IPS-11a (cell line): ENCODE measurements around the gene R3HDM2.
"Not testable (repeated sequence)": the region's sequence is repeated elsewhere in the genome, so short reads cannot be mapped to it uniquely, and the experiment has no call there.

Source experiments
- H3K4me3 ChIP-seq: one replicate; pipeline ENCODE4 v1.5.1; 2013; ENCODE audit warnings: low read depth, low read length, control low read depth

R3HDM2 gene

DNA sequence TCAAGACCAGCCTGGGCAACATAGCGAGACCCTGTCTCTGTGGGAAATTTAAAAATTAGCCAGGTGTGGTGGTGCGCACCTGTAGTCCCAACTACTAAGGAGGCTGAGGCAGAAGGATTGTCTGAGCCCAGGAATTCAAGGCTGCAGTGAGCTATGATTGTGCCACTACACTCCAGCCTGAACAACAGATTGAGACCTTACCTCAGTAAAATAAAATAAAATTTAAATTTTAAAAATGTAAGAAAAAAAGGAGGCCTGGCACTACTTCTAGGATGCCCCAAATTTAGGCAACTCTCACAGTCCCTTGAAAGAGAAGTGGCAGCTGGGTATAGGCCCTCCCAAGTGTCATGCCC, 23.3 kb upstream of the R3HDM2 start:
- H3K4me3 ChIP-seq: no peak overlapping the region

DNA sequence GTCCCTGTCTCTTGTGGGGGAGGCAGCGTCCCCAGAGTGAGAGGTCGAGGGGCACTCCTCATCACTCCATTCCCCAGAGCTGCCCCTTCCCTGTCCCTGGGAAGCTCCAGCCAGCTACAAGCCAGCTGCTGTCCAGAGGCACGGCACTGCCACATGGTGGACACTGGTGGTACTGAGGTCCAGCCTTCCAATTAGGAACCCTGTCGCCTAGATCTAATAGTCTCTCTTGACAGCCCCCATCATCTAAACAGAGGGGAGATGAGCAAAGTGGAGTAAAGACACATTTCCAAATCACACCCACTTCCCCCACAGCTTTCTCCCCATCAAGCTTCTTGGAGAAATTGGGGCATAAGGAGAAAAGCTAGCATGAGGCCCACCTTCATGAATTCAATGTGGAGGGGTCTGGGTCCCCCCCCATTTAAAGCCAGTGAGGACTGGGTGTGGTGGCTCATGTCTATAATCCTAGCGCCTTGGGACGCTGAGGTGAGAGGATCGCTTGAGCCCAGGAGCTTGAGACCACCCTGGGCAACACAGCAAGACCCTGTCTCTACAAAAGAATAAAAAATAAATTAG, 22.2 kb upstream of the R3HDM2 start:
- H3K4me3 ChIP-seq: no peak overlapping the region

DNA sequence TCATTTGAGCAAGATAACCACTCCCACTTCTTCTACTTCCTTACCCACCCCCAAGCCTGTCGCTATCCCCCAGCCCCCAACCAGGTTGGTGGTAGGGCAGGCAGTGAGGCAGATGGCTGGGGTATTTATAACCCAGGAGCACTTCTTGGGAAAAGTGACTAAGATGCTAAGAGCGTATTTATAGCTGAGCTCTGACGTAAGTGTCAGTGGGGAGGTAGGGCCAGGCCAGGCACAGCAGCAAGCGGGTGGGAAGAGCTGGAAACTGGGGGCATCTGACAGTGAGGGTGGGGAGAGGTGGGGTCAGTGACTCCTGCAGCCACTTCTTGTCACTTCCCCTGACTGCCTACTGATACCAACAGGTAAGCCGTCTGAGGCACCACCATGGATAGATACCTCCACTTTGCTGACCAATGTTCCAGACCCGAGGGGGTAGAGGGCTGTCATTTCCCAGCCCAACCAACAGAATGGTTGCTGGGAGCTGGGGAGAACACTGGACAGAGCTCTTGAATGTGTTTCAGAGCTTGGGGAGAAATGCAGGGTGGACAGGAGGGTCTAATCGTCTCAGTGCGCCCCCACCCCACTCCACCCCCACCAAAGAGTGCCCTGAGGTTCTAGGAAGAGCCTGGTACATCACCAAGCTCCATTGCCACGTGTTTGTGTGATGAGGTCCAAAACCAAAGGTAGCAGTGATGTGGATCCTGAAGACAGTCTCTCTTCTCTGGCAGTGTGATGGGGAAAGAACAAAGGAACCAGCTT, 21.5 kb upstream of the R3HDM2 start:
- no peak overlapping the region for H3K4me3 ChIP-seq

DNA sequence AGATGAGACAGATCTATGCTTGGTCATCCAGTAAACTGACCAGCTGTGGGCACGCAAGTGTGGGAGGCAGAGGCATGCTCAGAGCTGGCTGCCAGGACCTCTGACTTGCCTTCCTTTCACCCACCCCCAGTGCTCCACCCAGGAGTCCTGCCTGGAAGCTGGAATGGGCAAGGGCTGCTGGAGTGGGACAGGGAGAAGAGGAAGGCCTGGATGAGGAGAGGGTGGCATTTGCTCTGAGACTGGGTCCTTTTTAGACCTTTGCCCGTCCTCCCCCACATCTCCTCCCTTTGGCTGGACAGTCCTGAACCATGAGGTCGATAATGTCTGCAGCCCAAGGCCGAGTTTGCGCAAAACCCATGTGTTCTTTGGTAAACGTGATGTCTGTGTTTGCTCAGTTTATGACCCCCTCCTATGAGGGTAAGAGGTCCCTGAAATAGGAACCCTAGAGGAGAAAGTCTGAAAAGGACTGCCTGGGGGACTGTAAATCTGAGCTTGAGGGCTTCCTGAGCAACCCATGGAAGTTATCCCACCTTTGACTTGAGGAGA, 20.5 kb upstream of the R3HDM2 start:
- no peak overlapping the region for H3K4me3 ChIP-seq

DNA sequence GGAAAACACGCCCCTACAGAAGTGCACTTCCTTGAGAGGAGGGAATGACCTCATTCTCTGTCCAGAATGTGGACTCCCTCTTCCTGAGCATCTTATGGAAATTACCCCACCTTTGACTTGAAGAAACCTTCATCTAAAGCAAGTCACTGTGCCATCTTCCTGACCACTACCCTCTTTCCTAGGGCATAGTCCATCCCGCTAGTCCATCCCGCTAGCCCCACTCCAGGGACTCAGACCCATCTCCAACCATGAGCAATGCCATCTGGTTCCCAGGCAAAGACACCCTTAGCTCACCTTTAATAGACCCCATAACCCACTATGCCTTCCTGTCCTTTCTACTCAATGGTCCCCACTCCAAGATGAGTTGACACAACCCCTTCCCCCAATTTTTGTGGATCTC, 19.2 kb upstream of the R3HDM2 start:
- H3K4me3 ChIP-seq: no peak overlapping the region

DNA sequence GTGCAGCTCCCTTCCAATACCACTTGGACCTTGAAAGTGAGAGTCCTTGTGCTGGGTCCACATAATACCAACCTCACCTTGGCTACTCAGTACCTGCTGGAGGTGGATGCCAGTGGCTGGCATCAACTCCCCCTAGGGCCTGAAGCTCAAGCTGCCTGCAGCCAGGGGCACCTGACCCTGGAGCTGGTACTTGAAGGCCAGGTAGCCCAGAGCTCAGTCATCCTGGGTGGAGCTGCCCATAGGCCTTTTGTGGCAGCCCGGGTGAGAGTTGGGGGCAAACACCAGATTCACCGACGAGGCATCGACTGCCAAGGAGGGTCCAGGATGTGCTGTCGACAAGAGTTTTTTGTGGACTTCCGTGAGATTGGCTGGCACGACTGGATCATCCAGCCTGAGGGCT, 18.5 kb upstream of the R3HDM2 start:
- H3K4me3 ChIP-seq: no peak overlapping the region

DNA sequence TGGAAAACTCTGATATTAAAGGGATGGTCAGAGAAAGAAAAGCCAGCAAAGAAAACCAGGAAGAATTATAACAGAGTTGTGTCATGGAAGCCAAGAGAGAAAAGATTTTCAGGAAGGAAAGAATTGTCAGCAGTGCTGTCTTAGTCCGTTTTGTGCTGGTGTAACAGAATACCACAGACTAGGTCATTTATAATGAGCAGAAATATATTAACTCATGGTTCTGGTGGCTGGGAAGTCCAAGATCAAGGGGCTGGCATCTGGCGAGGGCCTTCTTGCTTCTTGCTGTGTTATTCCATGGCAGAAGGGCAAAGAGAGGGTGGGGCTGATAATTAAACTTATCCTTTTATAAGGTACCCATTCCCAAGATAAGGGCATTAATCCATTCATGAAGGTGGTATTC, 17.8 kb upstream of the R3HDM2 start:
- no peak overlapping the region for H3K4me3 ChIP-seq

DNA sequence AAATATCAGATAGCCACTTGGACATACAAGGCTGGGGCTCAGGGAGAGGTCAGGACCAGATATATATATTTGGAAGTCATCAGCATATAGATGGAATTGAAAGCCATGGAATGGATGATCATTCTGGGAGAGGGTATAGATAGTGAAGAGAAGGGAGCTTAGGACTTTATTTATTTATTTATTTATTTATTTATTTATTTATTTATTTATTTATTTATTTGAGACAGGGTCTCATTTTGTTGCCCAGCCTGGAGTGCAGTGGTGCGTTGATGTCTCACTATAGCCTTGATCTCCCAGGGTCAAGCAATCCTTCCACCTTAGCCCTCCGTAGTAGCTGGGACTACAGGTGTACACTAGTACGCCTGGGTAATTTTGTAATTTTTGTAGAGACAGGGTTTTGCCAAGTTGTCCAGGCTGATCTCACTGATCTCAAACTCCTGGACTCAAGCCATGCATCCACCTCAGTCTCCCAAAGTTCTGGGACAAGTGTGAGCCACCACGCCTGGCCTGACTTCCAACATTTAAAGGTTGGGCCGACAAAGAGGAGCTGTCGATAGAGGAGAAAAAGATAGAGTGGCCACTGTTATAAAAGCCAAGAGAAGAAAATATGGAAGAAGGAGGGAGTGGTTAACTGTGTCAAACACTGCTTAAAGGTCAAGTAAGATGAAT, 15.6 kb upstream of the R3HDM2 start:
- H3K4me3 ChIP-seq: no peak overlapping the region

DNA sequence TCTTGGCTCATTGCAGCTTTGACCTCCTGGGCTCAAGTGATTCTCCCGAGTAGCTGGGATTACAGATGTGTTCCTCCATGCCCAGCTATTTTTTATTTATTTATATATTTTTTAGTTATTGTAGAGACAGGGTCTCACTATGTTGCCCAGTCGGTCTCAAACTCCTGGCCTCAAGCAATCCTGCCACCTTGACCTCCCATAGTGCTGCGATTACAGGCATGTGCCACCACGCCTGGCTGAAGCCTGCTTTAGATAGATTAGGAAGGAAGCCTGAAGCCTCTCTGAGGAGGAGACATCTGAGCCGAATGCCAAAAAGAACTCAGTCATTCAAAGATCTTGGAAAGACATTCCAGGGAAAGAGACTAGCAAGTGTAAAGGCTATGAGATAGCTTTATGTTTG, 13.9 kb upstream of the R3HDM2 start:
- no peak overlapping the region for H3K4me3 ChIP-seq

DNA sequence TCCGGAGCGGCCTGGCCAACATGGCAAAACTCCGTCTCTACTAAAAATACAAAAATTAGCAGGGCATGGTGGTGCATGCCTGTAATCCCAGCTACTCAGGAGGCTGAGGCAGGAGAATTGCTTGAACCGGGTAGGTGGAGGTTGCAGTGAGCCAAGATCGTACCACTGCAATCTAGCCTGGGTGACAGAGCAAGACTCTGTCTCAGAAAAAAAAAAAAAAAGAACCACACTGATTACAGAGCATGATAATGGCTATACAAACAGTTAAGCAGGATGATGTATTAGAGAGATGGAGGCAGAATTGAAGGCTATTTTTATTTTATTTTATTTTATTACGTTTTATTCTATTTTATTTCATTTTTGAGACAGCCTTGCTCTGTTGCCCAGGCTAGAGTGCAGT, 13.5 kb upstream of the R3HDM2 start:
- not testable (repeated sequence) for H3K4me3 ChIP-seq

DNA sequence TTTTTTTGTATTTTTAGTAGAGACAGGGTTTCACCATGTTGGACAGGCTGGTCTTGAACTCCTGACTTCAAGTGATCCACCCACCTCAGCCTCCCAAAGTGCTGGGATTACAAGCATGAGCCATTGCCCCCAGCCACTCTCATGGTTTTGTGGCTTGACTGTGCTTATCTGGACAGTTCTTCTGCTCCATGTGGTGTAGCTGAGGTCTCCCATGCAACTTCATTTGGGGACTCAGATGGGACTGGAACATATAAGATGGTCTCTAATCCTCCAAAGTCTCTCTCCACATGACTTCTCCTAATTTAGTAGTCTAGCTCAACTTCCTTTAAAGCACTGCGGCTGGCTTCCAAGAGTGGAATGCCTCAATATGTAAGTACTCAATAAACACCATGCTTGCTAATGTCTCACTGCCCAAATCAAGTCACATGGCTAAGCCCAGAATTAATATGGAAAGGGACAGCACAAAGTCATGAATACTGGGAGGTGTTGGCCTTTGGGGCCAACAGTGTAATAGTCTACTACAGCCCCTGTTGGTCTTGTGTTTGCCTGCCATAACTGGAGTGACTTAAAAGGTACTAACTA, 11.1 kb upstream of the R3HDM2 start:
- no peak overlapping the region for H3K4me3 ChIP-seq

DNA sequence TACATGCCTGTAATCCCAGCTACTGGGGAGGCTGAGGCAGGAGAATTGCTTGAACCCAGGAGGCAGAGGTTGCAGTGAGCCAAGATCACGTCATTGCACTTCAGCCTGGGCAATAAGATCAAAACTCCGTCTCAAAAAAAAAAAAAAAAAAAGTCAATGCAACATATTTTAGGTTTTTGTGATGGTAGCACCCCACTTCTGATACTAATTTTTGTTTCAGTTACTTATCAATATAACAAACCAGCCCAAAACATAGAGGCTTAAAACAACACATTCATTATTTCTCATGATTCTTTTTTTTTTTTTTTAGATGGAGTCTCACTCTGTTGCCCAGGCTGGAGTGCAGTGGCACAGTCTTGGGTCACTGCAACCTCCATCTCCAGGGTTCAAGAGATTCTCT, 10.6 kb upstream of the R3HDM2 start:
- H3K4me3 ChIP-seq: not testable (repeated sequence)

DNA sequence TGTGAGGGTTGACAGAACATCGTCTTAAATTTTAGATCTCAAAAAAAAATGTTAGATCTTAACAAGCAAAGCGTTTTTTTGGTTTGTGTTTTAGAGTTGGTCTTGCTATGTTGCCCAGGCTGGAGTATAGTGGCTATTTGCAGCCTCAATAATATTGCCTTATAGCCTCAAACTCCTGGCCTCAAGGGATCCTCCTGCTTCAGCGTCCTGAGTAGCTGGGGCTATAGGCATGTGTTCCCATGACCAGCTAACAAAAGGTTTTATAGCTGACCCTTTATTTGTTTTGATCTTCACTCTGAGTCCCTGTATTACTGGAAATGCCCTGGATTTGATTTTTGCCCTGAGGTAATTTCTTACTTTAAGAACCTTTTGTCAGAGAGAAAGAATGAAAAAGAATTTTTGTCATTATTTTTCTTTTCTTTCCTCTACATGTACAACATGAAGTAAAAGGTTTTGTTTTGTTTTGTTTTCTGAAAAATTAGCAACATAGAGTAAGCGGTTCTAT, 9.0 kb upstream of the R3HDM2 start:
- H3K4me3 ChIP-seq: no peak overlapping the region

DNA sequence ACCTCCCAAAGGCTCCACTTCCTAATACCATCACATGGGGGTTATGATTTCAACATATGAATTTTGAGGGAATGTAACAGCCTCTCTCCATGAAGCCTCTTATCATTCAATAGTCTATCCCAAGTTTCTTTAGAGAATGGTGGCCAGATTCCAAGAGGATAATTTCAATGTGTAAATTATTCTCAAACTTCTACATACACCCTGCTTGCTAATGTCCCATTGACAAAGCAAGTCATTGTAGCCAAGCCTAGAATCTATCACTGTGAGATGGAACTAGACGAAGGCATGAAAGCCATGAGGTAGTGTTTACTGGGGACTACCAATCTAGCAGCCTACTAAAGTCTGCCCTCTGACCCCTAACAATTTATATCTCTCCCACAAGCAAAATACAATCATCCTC, 7.6 kb upstream of the R3HDM2 start:
- H3K4me3 ChIP-seq: no peak overlapping the region

DNA sequence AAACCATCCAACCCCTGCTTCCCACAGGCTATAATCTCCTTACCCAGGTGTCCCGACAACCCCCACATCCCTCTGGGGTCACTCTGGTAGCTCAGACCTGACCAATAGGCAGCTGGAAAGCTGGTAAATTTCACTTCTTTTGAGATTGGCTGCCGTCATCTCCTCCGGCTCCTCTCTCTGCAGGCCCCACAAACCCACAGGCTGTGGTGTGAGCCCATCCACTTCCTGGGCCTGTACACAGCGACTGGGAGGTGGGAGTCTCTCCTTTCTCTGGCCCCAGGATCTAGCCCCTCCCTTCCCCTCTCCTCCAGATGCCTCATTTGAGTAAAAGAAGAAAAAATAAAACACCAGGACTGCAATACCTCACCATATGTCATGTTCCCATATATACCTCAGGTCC, 4.5 kb upstream of the R3HDM2 start:
- no peak overlapping the region for H3K4me3 ChIP-seq

DNA sequence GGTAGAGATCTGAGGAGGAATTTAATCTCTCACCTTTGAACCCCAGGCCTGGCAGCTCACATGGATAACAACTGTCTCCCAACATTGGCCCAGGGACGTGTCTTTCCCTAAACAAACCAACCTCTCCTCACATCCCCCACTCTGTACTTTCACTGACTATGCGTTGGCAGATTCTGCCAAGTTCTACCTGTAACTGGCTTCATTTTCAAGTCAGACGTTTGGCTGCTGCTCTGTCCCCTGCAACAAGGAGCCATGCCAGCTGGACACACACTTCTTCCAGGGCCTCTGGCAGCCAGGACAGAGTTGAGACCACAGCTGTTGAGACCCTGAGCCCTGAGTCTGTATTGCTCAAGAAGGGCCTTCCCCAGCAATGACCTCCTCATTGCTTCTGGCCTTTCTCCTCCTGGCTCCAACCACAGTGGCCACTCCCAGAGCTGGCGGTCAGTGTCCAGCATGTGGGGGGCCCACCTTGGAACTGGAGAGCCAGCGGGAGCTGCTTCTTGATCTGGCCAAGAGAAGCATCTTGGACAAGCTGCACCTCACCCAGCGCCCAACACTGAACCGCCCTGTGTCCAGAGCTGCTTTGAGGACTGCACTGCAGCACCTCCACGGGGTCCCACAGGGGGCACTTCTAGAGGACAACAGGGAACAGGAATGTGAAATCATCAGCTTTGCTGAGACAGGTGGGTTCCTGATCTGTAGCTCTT, 3.8 kb upstream of the R3HDM2 start, which contains the start of gene INHBC:
Gene INHBC (plus strand): TSS at position 268 of the 707 bp plus-strand sequence. CDS start 103 bp downstream, at position 371.
- no peak within 1 kb of the TSS for H3K4me3 ChIP-seq

DNA sequence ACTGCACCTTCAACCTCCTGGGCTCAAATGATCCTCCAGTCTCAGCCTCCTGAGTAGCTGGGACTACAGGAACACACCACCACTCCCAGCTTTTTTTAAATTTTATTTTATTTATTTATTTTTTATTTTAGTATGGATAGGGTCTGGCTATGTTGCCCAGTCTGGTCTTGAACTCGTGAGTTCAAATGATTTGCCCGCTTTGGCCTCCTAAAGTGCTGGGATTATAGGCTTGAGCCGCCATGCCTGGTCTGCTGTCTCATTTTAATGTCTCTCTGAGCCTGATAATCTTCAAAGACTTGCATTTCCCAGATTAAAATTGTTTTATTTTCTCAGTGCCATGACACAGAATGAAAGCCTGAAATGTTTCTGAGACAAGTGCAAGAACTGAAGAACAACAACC, 2.5 kb upstream of the R3HDM2 start:
- H3K4me3 ChIP-seq: no peak overlapping the region

DNA sequence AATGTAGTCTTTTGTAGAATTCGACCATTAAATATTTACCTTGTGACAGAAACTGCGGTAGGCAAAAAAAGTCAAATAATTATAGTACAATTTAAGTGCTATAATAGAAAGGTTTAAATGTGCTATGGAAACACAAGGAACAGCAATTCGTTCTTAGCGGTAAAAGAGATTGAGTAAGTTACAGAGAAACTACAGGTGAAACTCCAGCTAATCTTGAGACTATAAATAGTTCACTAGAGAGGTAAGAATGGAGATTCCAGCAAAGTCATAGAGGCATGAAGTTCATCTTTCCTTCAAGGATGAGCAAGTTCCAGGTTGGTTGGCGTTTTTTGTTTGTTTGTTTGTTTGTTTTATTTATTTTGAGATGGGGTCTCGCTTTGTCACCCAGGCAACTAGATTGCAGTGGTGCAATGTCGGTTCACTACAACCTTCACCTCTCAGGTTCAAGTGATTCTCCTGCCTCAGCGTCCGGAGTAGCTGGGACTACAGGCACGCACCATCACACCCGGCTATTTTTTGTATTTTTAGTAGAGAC, 878 bp upstream of the R3HDM2 start:
- no peak overlapping the region for H3K4me3 ChIP-seq

DNA sequence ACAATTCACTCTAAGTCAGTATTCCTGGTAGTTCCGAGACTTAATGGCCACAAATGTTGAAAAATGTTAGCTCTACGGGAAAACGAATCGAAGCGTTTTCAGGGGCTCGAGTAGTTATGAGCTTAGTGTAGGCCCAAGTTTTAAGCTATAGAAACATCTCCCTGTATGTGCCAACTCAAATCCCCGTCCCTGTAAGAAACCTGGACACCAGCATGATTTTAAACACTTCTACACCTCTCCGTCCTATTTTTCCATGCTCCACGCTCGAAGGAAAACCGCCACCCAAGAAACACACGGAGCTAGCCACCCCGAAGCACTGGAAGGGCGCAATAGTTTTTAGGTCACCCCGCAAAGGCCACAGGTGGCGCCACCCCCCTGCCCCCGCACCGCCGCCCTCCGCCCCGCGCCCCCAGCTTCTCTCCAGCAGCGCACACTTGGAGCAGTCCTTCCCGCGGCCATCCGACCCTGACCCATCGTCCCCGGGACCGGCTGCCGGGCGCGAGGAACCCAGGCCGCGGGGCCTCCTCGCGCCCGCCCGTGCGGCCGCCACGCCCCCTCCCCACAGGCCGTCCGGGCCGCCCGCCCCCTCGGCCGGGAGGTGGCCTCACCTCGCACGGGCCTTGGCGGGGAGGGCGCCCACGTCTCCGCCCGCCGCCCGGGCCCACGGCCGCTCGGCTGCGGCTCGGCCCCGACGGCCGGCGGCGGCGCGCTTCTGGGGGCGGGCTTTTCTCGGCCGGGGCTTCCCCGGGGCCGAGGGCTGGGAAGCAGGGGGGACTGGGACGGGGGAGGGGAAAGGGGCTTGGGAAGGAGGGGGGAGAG, 522 bp downstream of the R3HDM2 start:
- peak overlapping the region; percentile 86 for H3K4me3 ChIP-seq
